MM.1S (cell line): ENCODE data around the gene SH3BP4.

Source experiments
- EZH2 ChIP-seq: fragments of 300-600 bp; sonication (generic); optimal IDR thresholded peaks from 2 replicates; pipeline ENCODE3; 2017; ENCODE audit warnings: low read depth, mild to moderate bottlenecking, antibody characterized with exemption, low read length, mixed read lengths
- EZH2phosphoT487 ChIP-seq: fragments of 300-600 bp; sonication (generic); IDR thresholded peaks from 2 replicates; pipeline ENCODE4 v1.6.1; 2018; ENCODE audit warnings: antibody characterized with exemption, low read length
- TF ChIP-seq, protein P1 (sequence below): fragments of 300-600 bp; sonication (generic); IDR thresholded peaks from 2 replicates; pipeline ENCODE4 v1.5.1; 2016; ENCODE audit warnings: antibody characterized with exemption, low read length, mixed read lengths

DNA sequence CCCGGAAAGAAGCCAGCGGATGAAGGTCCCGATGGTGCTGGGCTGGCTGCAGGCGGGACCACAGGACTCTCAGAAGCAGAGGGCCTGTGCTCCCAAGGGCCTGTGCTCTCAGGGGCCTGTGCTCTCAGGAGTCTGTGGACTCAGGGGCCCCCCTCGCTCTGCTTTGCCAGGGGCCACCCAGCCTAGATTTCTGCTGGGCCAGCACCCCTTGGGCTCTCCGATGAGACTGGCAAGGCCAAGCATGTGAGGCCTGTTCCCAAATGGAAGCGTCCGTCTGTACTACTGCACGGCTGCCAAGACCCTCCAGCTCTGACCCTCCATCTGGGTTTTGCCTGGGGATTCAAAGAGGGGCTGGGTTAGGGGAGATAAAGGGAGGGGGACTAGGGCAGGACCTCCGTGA is 54.6 kb downstream of the SH3BP4 start:
- TF ChIP-seq, protein P1, sequence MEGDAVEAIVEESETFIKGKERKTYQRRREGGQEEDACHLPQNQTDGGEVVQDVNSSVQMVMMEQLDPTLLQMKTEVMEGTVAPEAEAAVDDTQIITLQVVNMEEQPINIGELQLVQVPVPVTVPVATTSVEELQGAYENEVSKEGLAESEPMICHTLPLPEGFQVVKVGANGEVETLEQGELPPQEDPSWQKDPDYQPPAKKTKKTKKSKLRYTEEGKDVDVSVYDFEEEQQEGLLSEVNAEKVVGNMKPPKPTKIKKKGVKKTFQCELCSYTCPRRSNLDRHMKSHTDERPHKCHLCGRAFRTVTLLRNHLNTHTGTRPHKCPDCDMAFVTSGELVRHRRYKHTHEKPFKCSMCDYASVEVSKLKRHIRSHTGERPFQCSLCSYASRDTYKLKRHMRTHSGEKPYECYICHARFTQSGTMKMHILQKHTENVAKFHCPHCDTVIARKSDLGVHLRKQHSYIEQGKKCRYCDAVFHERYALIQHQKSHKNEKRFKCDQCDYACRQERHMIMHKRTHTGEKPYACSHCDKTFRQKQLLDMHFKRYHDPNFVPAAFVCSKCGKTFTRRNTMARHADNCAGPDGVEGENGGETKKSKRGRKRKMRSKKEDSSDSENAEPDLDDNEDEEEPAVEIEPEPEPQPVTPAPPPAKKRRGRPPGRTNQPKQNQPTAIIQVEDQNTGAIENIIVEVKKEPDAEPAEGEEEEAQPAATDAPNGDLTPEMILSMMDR, result no peak
- TF ChIP-seq EZH2, result no peak
- no peak for TF ChIP-seq EZH2phosphoT487
